HG03457 (cell line): ENCODE data around the gene SYT2.
"Not testable (repeated sequence)": the region's sequence is repeated elsewhere in the genome, so short reads cannot be mapped to it uniquely, and the experiment has no call there.

Experiments
- ATAC-seq: cut with Tn5 transposase; IDR thresholded peaks from one replicate; pipeline ENCODE4 v1.9.1; 2021; ENCODE audit warnings: moderate number of reproducible peaks; ENCODE audit not compliant: unreplicated experiment

SYT2 gene

GRCh38 chr1:202644219-202645096 is 65.8 kb downstream of the SYT2 start:
- no peak for ATAC-seq

- no peak for ATAC-seq
Observed at GRCh38 chr1:202643397-202644218, 66.6 kb downstream of the SYT2 start.

- ATAC-seq, result no peak
Observed at GRCh38 chr1:202642619-202643291, 67.5 kb downstream of the SYT2 start.

GRCh38 chr1:202642212-202642611 is 68.0 kb downstream of the SYT2 start:
- no peak for ATAC-seq

- no peak for ATAC-seq
Observed at GRCh38 chr1:202639500-202639899, 70.8 kb downstream of the SYT2 start.

GRCh38 chr1:202638701-202639305 is 71.5 kb downstream of the SYT2 start:
- ATAC-seq, result not testable (repeated sequence)

GRCh38 chr1:202638019-202638700 is 72.1 kb downstream of the SYT2 start:
- ATAC-seq, result no peak

- not testable (repeated sequence) for ATAC-seq
Observed at GRCh38 chr1:202637321-202638018, 72.8 kb downstream of the SYT2 start.

GRCh38 chr1:202636171-202636570 is 74.1 kb downstream of the SYT2 start:
- ATAC-seq, result not testable (repeated sequence)

- ATAC-seq, result no peak
Observed at GRCh38 chr1:202632241-202632640, 78.0 kb downstream of the SYT2 start.

GRCh38 chr1:202631076-202631923 is 79.0 kb downstream of the SYT2 start:
- ATAC-seq, result no peak

GRCh38 chr1:202630541-202630940 is 79.7 kb downstream of the SYT2 start:
- no peak for ATAC-seq

- ATAC-seq, result not testable (repeated sequence)
Observed at GRCh38 chr1:202630096-202630495, 80.2 kb downstream of the SYT2 start.

GRCh38 chr1:202629257-202629811 is 80.9 kb downstream of the SYT2 start:
- ATAC-seq, result peak; percentile 70

GRCh38 chr1:202628646-202629215 is 81.5 kb downstream of the SYT2 start:
- no peak for ATAC-seq

GRCh38 chr1:202627841-202628565 is 82.3 kb downstream of the SYT2 start:
- ATAC-seq, result no peak

GRCh38 chr1:202627036-202627435 is 83.2 kb downstream of the SYT2 start:
- not testable (repeated sequence) for ATAC-seq
